CD4-positive, alpha-beta T cell (primary cell): ENCODE results near the gene CLSTN2. TPM values are rescaled to one million over a fixed set of nuclear protein-coding genes. Genes with fewer than 3 reads are reported as not detected.

Source experiments
- ATAC-seq: fragments of 200-7000 bp; cut with Tn5 transposase; one replicate; pipeline ENCODE4 v1.10.0; 2022; ENCODE audit warnings: mild to moderate bottlenecking; ENCODE audit not compliant: poor library complexity
- CTCF ChIA-PET: fragments of 350-600 bp; sonication (Branson Sonifier 250); formaldehyde crosslinking; loops from one replicate; lab custom pipeline; 2021; ENCODE audit warnings: antibody characterized with exemption, inconsistent platforms; lab: Charles Lee
- POLR2A ChIA-PET: fragments of 350-600 bp; sonication (Branson Sonifier 250); formaldehyde crosslinking; loops from one replicate; lab custom pipeline; 2021; ENCODE audit warnings: antibody characterized with exemption, inconsistent platforms; lab: Charles Lee
- DNase-seq, 14 experiments: peaks; one replicate each; pipeline ENCODE4 v3.0.0-alpha.2; 2013 to 2020; ENCODE audit warnings: mixed read lengths in 2 of 14
- H3K27ac ChIP-seq, 2 donors: one replicate each; pipeline versions ENCODE4 v1.5.1 to v1.7.0; 2013; ENCODE audit warnings: low read length in 2 of 2, low read depth in 1 of 2, mild to moderate bottlenecking in 1 of 2
- H3K27me3 ChIP-seq, 2 experiments: 1 replicate in 1 of 2; 2 replicates in 1 of 2; pipeline versions ENCODE4 v1.6.1 to v1.7.0; 2013; ENCODE audit warnings: low read length in 2 of 2, control low read depth in 1 of 2, mild to moderate bottlenecking in 1 of 2, moderate library complexity in 1 of 2; ENCODE audit not compliant: insufficient read depth in 2 of 2, control insufficient read depth in 1 of 2
- H3K36me3 ChIP-seq: one replicate; pipeline ENCODE4 v1.6.1; 2013; ENCODE audit warnings: low read length, control low read depth; ENCODE audit not compliant: insufficient read depth
- H3K4me1 ChIP-seq: one replicate; pipeline ENCODE4 v1.6.1; 2013; ENCODE audit warnings: low read length, control low read depth; ENCODE audit not compliant: insufficient read depth
- H3K4me3 ChIP-seq: one replicate; pipeline ENCODE4 v1.5.1; 2013; ENCODE audit warnings: mild to moderate bottlenecking, low read length, moderate library complexity
- H3K9me3 ChIP-seq, 2 experiments: 1 replicate in 1 of 2; 2 replicates in 1 of 2; pipeline versions ENCODE4 v1.6.1 to v1.7.0; 2013; ENCODE audit warnings: low read length in 2 of 2, mild to moderate bottlenecking in 2 of 2, control low read depth in 1 of 2, moderate library complexity in 1 of 2; ENCODE audit not compliant: control insufficient read depth in 1 of 2, insufficient read depth in 1 of 2
- H3K27ac Mint-ChIP-seq: one replicate; pipeline ENCODE4 v1.8.0; 2020; ENCODE audit warnings: mixed read lengths
- H3K27me3 Mint-ChIP-seq: one replicate; pipeline ENCODE4 v1.8.0; 2021; ENCODE audit warnings: mixed read lengths
- H3K36me3 Mint-ChIP-seq: one replicate; pipeline ENCODE4 v1.8.0; 2021; ENCODE audit warnings: low read depth, mixed read lengths
- H3K4me1 Mint-ChIP-seq: one replicate; pipeline ENCODE4 v1.8.0; 2021; ENCODE audit warnings: low read depth, mixed read lengths
- H3K4me3 Mint-ChIP-seq: one replicate; pipeline ENCODE4 v1.8.0; 2020; ENCODE audit warnings: mild to moderate bottlenecking, mixed read lengths
- H3K9me3 Mint-ChIP-seq: one replicate; pipeline ENCODE4 v1.8.0; 2020; ENCODE audit warnings: mixed read lengths
- CTCF ChIP-seq: fragments of 200-600 bp; IDR thresholded peaks from one replicate; pipeline ENCODE4 v1.8.0; 2022; ENCODE audit warnings: antibody characterized with exemption, mild to moderate bottlenecking
- intact Hi-C, 2 experiments: fragments of 100-400 bp; cut with DNase I in 1 of 2; cut with micrococcal nuclease in 1 of 2; formaldehyde crosslinking; loops; one replicate each; pipeline versions ENCODE4 v1.15.1 to v1.9.0; 2023 to 2025; cut with DNase I, micrococcal nuclease
- total RNA-seq, 174 experiments: library from RNA in 2 of 174; stranded (reverse) in 2 of 174; gene quantifications; one replicate each; pipeline ENCODE4 v1.2.3 and lab custom pipeline; 2021 to 2026

CLSTN2 gene
- total RNA-seq, 2 experiments from 2014 or later, result not detected

- no peaks in the 10 kb centered on the region for H3K36me3 Mint-ChIP-seq
- no peak for ATAC-seq
- no peak overlapping the region for H3K4me3 ChIP-seq
- CTCF ChIA-PET, result no interaction called here
- no peak for TF ChIP-seq CTCF
- POLR2A ChIA-PET, result no interaction called here
- H3K27me3 ChIP-seq, result no peaks in the 10 kb centered on the region
- no peaks in the 10 kb centered on the region for H3K9me3 Mint-ChIP-seq
- no peak overlapping the region for H3K27ac Mint-ChIP-seq
- no peaks in the 10 kb centered on the region for H3K9me3 ChIP-seq
- H3K4me3 Mint-ChIP-seq, result no peak overlapping the region
- no peak for DNase-seq
- no peaks in the 10 kb centered on the region for H3K4me1 ChIP-seq
- intact Hi-C loops, result no loop called here
- no peaks in the 10 kb centered on the region for H3K36me3 ChIP-seq
- H3K27ac ChIP-seq, result no peak overlapping the region
- no peaks in the 10 kb centered on the region for H3K4me1 Mint-ChIP-seq
- H3K27me3 Mint-ChIP-seq, result no peaks in the 10 kb centered on the region
These were observed 357.2 kb downstream of the CLSTN2 start for GRCh38 chr3:140292170-140292569.

- no peak overlapping the region for H3K4me3 Mint-ChIP-seq
- intact Hi-C loops, result no loop called here
- no peaks in the 10 kb centered on the region for H3K9me3 Mint-ChIP-seq
- H3K27ac Mint-ChIP-seq, result no peak overlapping the region
- ChIA-PET POLR2A (no interaction called here), CTCF (no interaction called here)
- Histone ChIP-seq H3K27me3 (no peaks in the 10 kb centered on the region), H3K36me3 (no peaks in the 10 kb centered on the region), H3K4me3 (no peak overlapping the region), H3K9me3 (no peaks in the 10 kb centered on the region), H3K27ac (no peak overlapping the region), H3K4me1 (no peaks in the 10 kb centered on the region)
- ATAC-seq (no peak), DNase-seq (no peak)
- TF ChIP-seq CTCF, result no peak
- H3K27me3 Mint-ChIP-seq, result no peaks in the 10 kb centered on the region
- H3K4me1 Mint-ChIP-seq, result no peaks in the 10 kb centered on the region
- H3K36me3 Mint-ChIP-seq, result no peaks in the 10 kb centered on the region
These were observed 357.7 kb downstream of the CLSTN2 start for GRCh38 chr3:140292684-140293083.

GRCh38 chr3:140294058-140294457 is 359.1 kb downstream of the CLSTN2 start:
- no peak for DNase-seq
- Histone ChIP-seq H3K27ac (no peak overlapping the region), H3K4me1 (no peaks in the 10 kb centered on the region), H3K27me3 (no peaks in the 10 kb centered on the region), H3K36me3 (no peaks in the 10 kb centered on the region), H3K9me3 (no peaks in the 10 kb centered on the region), H3K4me3 (no peak overlapping the region)
- Mint-ChIP-seq H3K27me3 (peaks cover 2% of the 10 kb centered on the region), H3K27ac (no peak overlapping the region), H3K9me3 (no peaks in the 10 kb centered on the region), H3K4me3 (no peak overlapping the region), H3K36me3 (no peaks in the 10 kb centered on the region), H3K4me1 (no peaks in the 10 kb centered on the region)
- intact Hi-C loops, result no loop called here
- ChIA-PET CTCF (no interaction called here), POLR2A (no interaction called here)
- no peak for ATAC-seq
- no peak for TF ChIP-seq CTCF
